ENCODE data around the gene CDH3.

GRCh38 chr16:68662035-68662434 lies 16.9 kb downstream of the CDH3 start:
- TF ChIP-seq ESRRA (IDR thresholded peaks at IDR 0.05; ENCODE audit: borderline replicate concordance, low read length): no peak
- TF ChIP-seq CTCF (IDR thresholded peaks at IDR 0.05): no peak
- TF ChIP-seq RAD21 (conservative IDR thresholded peaks at IDR 0.05 in 1 of 2, IDR thresholded peaks at IDR 0.05 in 1 of 2): no peak
- no peak for TF ChIP-seq CHD2 (IDR thresholded peaks at IDR 0.05; ENCODE audit: low read length, partially characterized antibody)
- TF ChIP-seq POLR2A (IDR thresholded peaks at IDR 0.05; ENCODE audit: low read length): no peak
- TF ChIP-seq MAX (IDR thresholded peaks at IDR 0.05): no peak
- no peak for TF ChIP-seq RCOR1 (IDR thresholded peaks at IDR 0.05; ENCODE audit: low read depth, low read length)
